HG02885 (cell line): ENCODE measurements around the gene PERP.
A peak's percentile ranks its signal among the peaks of the same experiment; 100 is the strongest.
"Not testable (repeated sequence)": the region's sequence is repeated elsewhere in the genome, so short reads cannot be mapped to it uniquely, and the experiment has no call there.

Source experiments
- ATAC-seq: cut with Tn5 transposase; IDR thresholded peaks from one replicate; pipeline ENCODE4 v1.9.1; 2021; ENCODE audit warnings: mild to moderate bottlenecking; ENCODE audit not compliant: unreplicated experiment, poor library complexity

Gene PERP

GRCh38 chr6:138107078-138107751 lies at the start of gene PERP:
TSS of gene PERP (minus strand) at chr6:138107419. CDS start at chr6:138107340, 79 bp downstream.
- peak; percentile 80 for ATAC-seq

- ATAC-seq = no peak
These were observed 48.2 kb upstream of the PERP start for GRCh38 chr6:138155443-138155842.

GRCh38 chr6:138146544-138146943 lies 39.3 kb upstream of the PERP start:
- ATAC-seq = no peak

DNA sequence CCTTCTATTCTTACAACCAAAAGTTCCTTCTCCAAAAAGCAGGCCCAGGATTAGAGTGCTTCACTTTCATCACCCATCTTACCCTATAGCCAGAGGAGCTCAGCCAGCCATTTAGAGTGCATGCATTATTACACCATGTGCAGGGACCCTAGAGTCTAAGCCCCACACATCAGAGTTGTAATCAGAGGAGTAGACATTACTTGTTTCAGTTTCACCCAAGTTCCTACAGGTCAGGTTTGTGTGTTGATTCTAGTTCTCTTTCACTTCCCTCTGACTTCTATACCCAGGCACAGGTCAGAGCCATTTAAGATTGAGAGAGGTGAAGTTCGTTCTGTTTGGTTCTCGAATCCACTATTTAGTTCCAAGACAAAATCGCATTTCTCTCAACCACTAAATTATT lies 38.2 kb upstream of the PERP start:
- peak; percentile 81 for ATAC-seq

- ATAC-seq = no peak
These were observed 35.6 kb upstream of the PERP start for GRCh38 chr6:138142806-138143205.

GRCh38 chr6:138129190-138129589 lies 22.0 kb upstream of the PERP start:
- no peak for ATAC-seq

GRCh38 chr6:138128096-138128495 lies 20.9 kb upstream of the PERP start:
- ATAC-seq = no peak

GRCh38 chr6:138124096-138124495 lies 16.9 kb upstream of the PERP start:
- no peak for ATAC-seq

GRCh38 chr6:138119976-138120375 lies 12.8 kb upstream of the PERP start:
- no peak for ATAC-seq

DNA sequence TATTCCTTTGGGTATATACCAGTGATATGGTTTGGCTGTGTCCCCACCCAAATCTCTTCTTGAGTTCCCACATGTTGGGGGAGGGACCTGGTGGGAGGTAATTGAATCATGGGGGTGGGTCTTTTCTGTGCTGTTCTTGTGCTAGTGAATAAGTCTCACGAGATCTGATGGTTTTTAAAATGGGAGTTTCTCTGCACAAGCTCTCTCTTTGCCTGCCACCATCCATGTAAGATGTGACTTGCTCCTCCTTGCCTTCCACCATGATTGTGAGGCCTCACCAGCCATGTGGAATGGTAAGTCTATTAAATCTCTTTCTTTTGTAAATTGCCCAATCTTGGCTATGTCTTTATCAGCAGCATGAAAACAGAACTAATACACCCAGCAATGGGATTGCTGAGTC lies 12.0 kb upstream of the PERP start:
- not testable (repeated sequence) for ATAC-seq

DNA sequence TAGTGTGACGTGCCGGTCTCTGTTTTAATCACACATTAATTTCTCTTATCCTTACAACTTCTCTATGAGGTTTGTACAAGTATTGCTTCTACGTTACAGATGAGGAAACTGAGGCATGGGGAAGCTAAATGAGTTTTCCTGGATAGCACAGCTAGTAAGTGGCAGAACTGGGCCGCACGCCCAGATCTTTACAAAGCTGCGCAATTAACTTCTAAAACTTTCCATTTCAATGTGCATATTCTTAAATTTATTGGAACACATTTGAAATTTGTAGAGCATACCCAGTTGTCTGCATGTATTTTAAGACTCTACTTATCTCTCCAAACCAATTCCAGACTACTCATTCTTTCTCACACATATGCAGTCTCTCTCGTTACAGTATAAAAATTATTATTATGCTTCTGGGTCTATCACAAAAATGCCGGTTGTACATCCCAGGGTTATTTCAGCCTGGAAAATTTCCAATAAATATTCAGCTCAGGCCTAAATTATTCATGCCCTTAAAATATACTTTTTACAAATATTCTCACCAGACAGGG lies 10.2 kb upstream of the PERP start:
- ATAC-seq = no peak

GRCh38 chr6:138116661-138116999 lies 9.4 kb upstream of the PERP start:
- ATAC-seq = no peak

- peak; percentile 70 for ATAC-seq
These were observed 8.8 kb upstream of the PERP start for GRCh38 chr6:138115877-138116660.

- no peak for ATAC-seq
These were observed 8.0 kb upstream of the PERP start for GRCh38 chr6:138115201-138115600.

GRCh38 chr6:138113588-138114210 lies 6.5 kb upstream of the PERP start:
- no peak for ATAC-seq

DNA sequence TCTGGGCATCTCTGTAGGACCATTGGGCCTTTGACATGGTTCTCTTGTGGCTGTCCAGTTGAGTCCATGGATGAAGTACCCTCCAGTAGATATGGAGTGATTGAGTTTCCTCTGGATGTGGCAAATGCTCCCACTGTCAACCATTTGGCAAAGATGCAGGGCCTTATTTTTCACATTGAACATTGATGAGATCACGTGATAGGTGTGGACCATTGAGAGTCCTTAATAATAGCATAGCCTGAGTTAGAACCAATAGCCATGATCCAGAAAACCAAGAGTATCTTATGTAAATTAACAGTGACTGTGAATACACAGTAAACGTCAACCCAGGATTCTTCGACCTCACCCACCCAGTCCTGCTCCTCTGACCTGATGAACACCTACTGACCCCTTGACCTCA lies 3.0 kb upstream of the PERP start:
- ATAC-seq = no peak

DNA sequence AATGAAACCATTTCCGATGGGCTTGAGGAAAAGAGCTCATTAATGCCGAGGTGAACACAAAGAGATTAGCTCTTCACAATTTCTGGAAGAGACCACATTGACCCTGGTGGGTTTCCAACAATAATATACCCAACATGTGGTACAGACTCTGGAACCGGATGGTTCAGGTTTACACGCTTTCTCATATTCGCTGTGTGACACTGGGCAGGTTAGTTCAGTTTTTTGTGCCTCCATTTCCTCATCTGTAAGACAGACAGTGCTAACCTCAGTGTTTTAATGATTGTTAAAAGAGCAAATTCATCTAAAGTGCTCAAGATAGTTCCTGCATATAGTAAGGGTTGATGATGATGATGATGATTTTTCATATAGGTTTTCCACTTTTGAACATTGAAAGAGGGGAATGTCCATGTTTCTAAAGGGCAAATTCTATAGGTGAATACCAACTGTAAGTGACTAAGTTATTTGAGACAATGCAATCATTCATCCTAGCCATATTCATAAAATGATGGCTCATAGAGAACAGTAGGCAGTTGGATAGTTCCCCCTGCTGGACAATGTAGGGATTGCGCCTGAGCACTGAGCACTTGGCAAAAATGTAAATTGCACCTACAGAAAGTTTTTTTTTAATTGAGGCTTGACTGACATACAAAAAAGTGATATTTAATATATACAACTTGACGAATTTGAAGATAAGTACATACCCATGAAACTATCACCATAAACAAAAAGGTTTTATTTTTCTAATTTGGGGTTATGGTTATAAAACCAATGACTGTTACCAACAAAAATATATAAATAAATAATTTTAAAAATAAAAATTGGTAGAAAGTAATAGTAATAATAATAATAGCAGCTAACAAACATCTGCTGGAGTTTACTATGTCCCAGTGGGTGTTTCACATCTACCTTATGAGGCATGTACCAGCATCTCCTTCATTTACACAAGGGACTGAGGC lies 2.1 kb upstream of the PERP start:
- peak; percentile 47 for ATAC-seq

DNA sequence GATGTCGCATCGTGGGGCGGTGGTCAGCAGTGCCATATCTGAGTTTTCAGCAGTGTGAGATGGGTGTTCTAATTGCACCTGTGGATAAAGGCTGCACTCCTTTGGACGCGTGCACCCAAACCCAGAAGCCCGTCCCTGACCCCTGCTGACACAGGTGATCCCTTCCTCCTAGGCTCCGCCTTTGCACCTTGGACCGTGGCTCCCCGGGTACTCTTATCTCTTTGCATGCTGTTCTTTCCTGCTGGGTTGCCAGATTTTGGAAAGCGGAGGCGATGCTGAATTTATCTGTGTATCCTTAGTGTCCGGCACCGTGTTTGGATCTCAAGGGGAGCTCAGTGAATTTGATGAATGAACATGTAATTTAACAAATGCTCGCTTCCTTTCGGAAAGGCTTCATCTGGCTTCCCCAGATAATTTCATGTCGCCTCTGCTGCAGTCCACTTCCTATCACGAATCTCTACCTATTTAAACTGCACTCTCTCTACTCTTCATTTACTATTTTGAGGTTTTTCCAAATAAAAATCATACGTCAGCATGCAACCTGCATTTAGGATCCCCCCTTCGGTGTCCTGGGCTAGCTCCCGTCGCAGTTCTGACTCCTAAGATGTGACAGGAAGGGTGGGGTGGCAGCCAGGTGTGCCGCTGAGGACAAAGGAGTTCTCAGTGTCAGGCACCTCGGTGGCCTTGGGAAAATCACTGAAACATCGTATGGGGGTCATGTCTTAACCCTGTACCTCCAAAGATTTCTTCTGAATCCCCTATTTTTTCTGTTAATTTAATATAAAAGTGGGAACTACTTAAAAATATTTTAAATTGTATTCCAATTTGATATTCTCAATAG lies 753 bp upstream of the PERP start:
- ATAC-seq = peak; percentile 17

GRCh38 chr6:138106665-138107077 lies 548 bp downstream of the PERP start:
- ATAC-seq = no peak
